K562 (cell line): ENCODE measurements around the gene GRSF1. TPM values are rescaled to one million over a fixed set of nuclear protein-coding genes. Genes with fewer than 3 reads are reported as not detected.

Experiments used
- ADNP ChIP-seq: fragments of 200-800 bp; sonication (Bioruptor generic); IDR thresholded peaks from 2 replicates; pipeline ENCODE4 v1.6.1; 2016; ENCODE audit warnings: missing genetic modification characterization, missing compliant biosample characterization
- BRCA1 ChIP-seq, 2 experiments: fragments of 450-650 bp in 1 of 2; sonication (generic) in 1 of 2; formaldehyde crosslinking in 1 of 2; IDR thresholded peaks; 2 replicates each; pipeline versions ENCODE4 v1.5.0 to v1.6.1; 2017 to 2020; ENCODE audit warnings: mild to moderate bottlenecking in 1 of 2, missing genetic modification reagents in 1 of 2
- BRD9 ChIP-seq: fragments of 450-650 bp; IDR thresholded peaks from 2 replicates; pipeline ENCODE4 v1.6.1; 2018; ENCODE audit warnings: low read depth; ENCODE audit not compliant: partially characterized antibody
- ELK1 ChIP-seq: sonication (generic); formaldehyde crosslinking; IDR thresholded peaks from 2 replicates; pipeline ENCODE4 v1.8.1; 2022; ENCODE audit warnings: missing genetic modification reagents
- FUS ChIP-seq: fragments of 200-400 bp; formaldehyde crosslinking; optimal IDR thresholded peaks from 2 replicates; pipeline ENCODE3; 2017; ENCODE audit warnings: low read depth, low read length
- HMBOX1 ChIP-seq: sonication (generic); IDR thresholded peaks from 2 replicates; pipeline ENCODE4 v1.6.1; 2016
- MTA2 ChIP-seq: fragments of 450-650 bp; IDR thresholded peaks from 2 replicates; pipeline ENCODE4 v1.6.1; 2016; ENCODE audit warnings: low read depth
- SETDB1 ChIP-seq: IDR thresholded peaks from one replicate; pipeline ENCODE4 v1.6.1; 2012; ENCODE audit warnings: low read length, control low read depth, inconsistent platforms
- TARDBP ChIP-seq: fragments of 450-650 bp; IDR thresholded peaks from 2 replicates; pipeline ENCODE4 v1.6.1; 2016
- ZNF282 ChIP-seq: sonication (generic); formaldehyde crosslinking; IDR thresholded peaks from 2 replicates; pipeline ENCODE4 v1.8.1; 2023; ENCODE audit warnings: missing genetic modification reagents
- ZNF740 ChIP-seq, 3 experiments: fragments of 200-800 bp in 1 of 3; sonication (Bioruptor generic) in 1 of 3; sonication (generic) in 1 of 3; formaldehyde crosslinking in 1 of 3; IDR thresholded peaks; 2 replicates each; pipeline versions ENCODE4 v1.6.1 to v1.8.0; 2016 to 2022; ENCODE audit warnings: mild to moderate bottlenecking in 2 of 3, missing compliant biosample characterization in 2 of 3, missing genetic modification characterization in 2 of 3, missing genetic modification reagents in 1 of 3
- polyA plus RNA-seq, 8 experiments: library from polyadenylated mRNA; depleted of rRNA in 4 of 8; stranded (reverse) in 5 of 8; unstranded in 3 of 8; fragments of >200 nt; fragmentation: Nextera tagmentation in 2 of 8; fragmentation: Illumina TruSeq in 1 of 8; extraction: Ambion mirVana in 2 of 8; extraction: Trizol in 1 of 8; gene quantifications; 2 replicates each; pipeline versions ENCODE4 v1.2.1 to v1.2.3, GENCODE V29; 2011 to 2014; ENCODE audit warnings: inconsistent platforms in 1 of 8, missing spikeins in 1 of 8
- total RNA-seq, 7 experiments: library from RNA; depleted of rRNA in 6 of 7; stranded (reverse); fragments of >200 nt in 6 of 7; fragmentation: Illumina TruSeq in 2 of 7; extraction: Trizol in 2 of 7; gene quantifications; 2 replicates each; pipeline versions ENCODE4 v1.2.1 to v1.2.3, GENCODE V29; 2011 to 2021; ENCODE audit warnings: low replicate concordance in 1 of 7

The GRSF1 gene
- total and polyA plus RNA-seq, 9 of the 15 experiments (the other 6 are each of a cell fraction or from before 2014, with no cell fraction given), result 33.0 to 105 (median 76.0) TPM

GRCh38 chr4:70839589-70840093, at the start of gene GRSF1 (continued):
- TF ChIP-seq TARDBP (no peak), SETDB1 (no peak), ZNF282 (CRISPR knock-in tag) (0 out of 2 replicates have a peak, but pooled peaks have one; percentile 1), ZNF740 (CRISPR knock-in tag; IDR thresholded peaks at IDR 0.05) (peak; percentile 60; the same call in 1 of the 2 replicates), ZNF740 (tag; IDR thresholded peaks at IDR 0.05) (no peak), ELK1 (no peak), BRCA1 (IDR thresholded peaks at IDR 0.05) (no peak), BRCA1 (CRISPR knock-in tag; IDR thresholded peaks at IDR 0.05) (no peak), MTA2 (no peak), FUS (peak; percentile 46), BRD9 (no peak), ADNP (tag) (no peak), HMBOX1 (no peak)
